ENCODE results near the gene ELMO1.

The ELMO1 gene

GRCh38 chr7:37045681-37046179, 402.9 kb downstream of the ELMO1 start:
- CTCF ChIA-PET, result no interaction called here
- TF ChIP-seq ELF4 (IDR thresholded peaks at IDR 0.05), result no peak
- TF ChIP-seq SUZ12 (IDR thresholded peaks at IDR 0.05), result no peak
- no peak for TF ChIP-seq HDGF (IDR thresholded peaks at IDR 0.05; ENCODE audit: borderline replicate concordance)
- no peak for TF ChIP-seq LEF1 (IDR thresholded peaks at IDR 0.05; ENCODE audit: borderline replicate concordance)
- no peak for TF ChIP-seq CTBP1 (IDR thresholded peaks at IDR 0.05; ENCODE audit: borderline replicate concordance)
- no peak for TF ChIP-seq L3MBTL2 (conservative IDR thresholded peaks at IDR 0.05)
- TF ChIP-seq SP1 (IDR thresholded peaks at IDR 0.05), result no peak
- TF ChIP-seq ZNF384 (IDR thresholded peaks at IDR 0.05), result no peak
- TF ChIP-seq FOXA1 (IDR thresholded peaks at IDR 0.05), result no peak
- no peak for TF ChIP-seq TARDBP (IDR thresholded peaks at IDR 0.05)
- TF ChIP-seq FOXK2 (IDR thresholded peaks at IDR 0.05), result no peak
- no peak for TF ChIP-seq FOXM1 (IDR thresholded peaks at IDR 0.05; ENCODE audit: borderline replicate concordance)
- TF ChIP-seq BHLHE40 (IDR thresholded peaks at IDR 0.05; ENCODE audit: borderline replicate concordance), result no peak
- DNase-seq (ENCODE audit: extremely low spot score), result no peak
- POLR2A ChIA-PET, result no interaction called here

GRCh38 chr7:37041461-37041860, 407.2 kb downstream of the ELMO1 start:
- CTCF ChIA-PET, result no interaction called here
- POLR2A ChIA-PET, result no interaction called here
- no peak for TF ChIP-seq L3MBTL2 (conservative IDR thresholded peaks at IDR 0.05)
- TF ChIP-seq FOXK2 (IDR thresholded peaks at IDR 0.05), result no peak
- TF ChIP-seq LEF1 (IDR thresholded peaks at IDR 0.05; ENCODE audit: borderline replicate concordance), result no peak
- TF ChIP-seq ELF4 (IDR thresholded peaks at IDR 0.05), result no peak
- TF ChIP-seq NFRKB (IDR thresholded peaks at IDR 0.05), result no peak
- TF ChIP-seq ARNT (IDR thresholded peaks at IDR 0.05), result no peak
- TF ChIP-seq BHLHE40 (IDR thresholded peaks at IDR 0.05; ENCODE audit: borderline replicate concordance), result no peak
- no peak for TF ChIP-seq HDGF (IDR thresholded peaks at IDR 0.05; ENCODE audit: borderline replicate concordance)
- TF ChIP-seq ZNF384 (IDR thresholded peaks at IDR 0.05), result no peak
- no peak for TF ChIP-seq SP1 (IDR thresholded peaks at IDR 0.05)
- TF ChIP-seq FOXM1 (IDR thresholded peaks at IDR 0.05; ENCODE audit: borderline replicate concordance), result no peak
- TF ChIP-seq FOXA1 (IDR thresholded peaks at IDR 0.05), result no peak
- no peak for TF ChIP-seq PKNOX1 (IDR thresholded peaks at IDR 0.05)
- TF ChIP-seq SUZ12 (IDR thresholded peaks at IDR 0.05), result no peak
- no peak for TF ChIP-seq TARDBP (IDR thresholded peaks at IDR 0.05)
- no peak for TF ChIP-seq CTBP1 (IDR thresholded peaks at IDR 0.05; ENCODE audit: borderline replicate concordance)
- no peak for DNase-seq (ENCODE audit: extremely low spot score)

GRCh38 chr7:37040330-37040729, 408.3 kb downstream of the ELMO1 start:
- CTCF ChIA-PET, result no interaction called here
- POLR2A ChIA-PET, result no interaction called here
- TF ChIP-seq PKNOX1 (IDR thresholded peaks at IDR 0.05) (no peak), TARDBP (IDR thresholded peaks at IDR 0.05) (no peak), SUZ12 (IDR thresholded peaks at IDR 0.05) (no peak), CTBP1 (IDR thresholded peaks at IDR 0.05; ENCODE audit: borderline replicate concordance) (no peak), ELF4 (IDR thresholded peaks at IDR 0.05) (no peak), ZNF384 (IDR thresholded peaks at IDR 0.05) (no peak), HDGF (IDR thresholded peaks at IDR 0.05; ENCODE audit: borderline replicate concordance) (no peak), L3MBTL2 (conservative IDR thresholded peaks at IDR 0.05) (no peak), SP1 (IDR thresholded peaks at IDR 0.05) (no peak), FOXA1 (IDR thresholded peaks at IDR 0.05) (no peak), BHLHE40 (IDR thresholded peaks at IDR 0.05; ENCODE audit: borderline replicate concordance) (no peak), FOXM1 (IDR thresholded peaks at IDR 0.05; ENCODE audit: borderline replicate concordance) (no peak)
- no peak for DNase-seq (ENCODE audit: extremely low spot score)

GRCh38 chr7:37039131-37039749, 409.4 kb downstream of the ELMO1 start:
- ChIA-PET CTCF (no interaction called here), POLR2A (no interaction called here)
- TF ChIP-seq ARNT (IDR thresholded peaks at IDR 0.05) (no peak), FOXA1 (IDR thresholded peaks at IDR 0.05) (no peak), LEF1 (IDR thresholded peaks at IDR 0.05; ENCODE audit: borderline replicate concordance) (no peak), ELF4 (IDR thresholded peaks at IDR 0.05) (no peak), SP1 (IDR thresholded peaks at IDR 0.05) (no peak)

GRCh38 chr7:37038706-37039105, 410.0 kb downstream of the ELMO1 start:
- no peak for DNase-seq (ENCODE audit: extremely low spot score)
- no peak for TF ChIP-seq CTBP1 (IDR thresholded peaks at IDR 0.05; ENCODE audit: borderline replicate concordance)
- no peak for TF ChIP-seq FOXK2 (IDR thresholded peaks at IDR 0.05)
- no peak for TF ChIP-seq FOXM1 (IDR thresholded peaks at IDR 0.05; ENCODE audit: borderline replicate concordance)
- TF ChIP-seq SP1 (IDR thresholded peaks at IDR 0.05), result no peak
- ChIA-PET CTCF (no interaction called here), POLR2A (no interaction called here)

More at GRCh38 chr7:37039131-37039749, 409.4 kb downstream of the ELMO1 start:
- no peak for DNase-seq (ENCODE audit: extremely low spot score)

GRCh38 chr7:37037286-37037685, 411.4 kb downstream of the ELMO1 start:
- CTCF ChIA-PET, result no interaction called here
- TF ChIP-seq NFRKB (IDR thresholded peaks at IDR 0.05) (no peak), ARNT (IDR thresholded peaks at IDR 0.05) (no peak)
- POLR2A ChIA-PET, result no interaction called here
- DNase-seq (ENCODE audit: extremely low spot score), result no peak

- POLR2A ChIA-PET, result no interaction called here
- TF ChIP-seq FOXM1 (IDR thresholded peaks at IDR 0.05; ENCODE audit: borderline replicate concordance) (no peak), TARDBP (IDR thresholded peaks at IDR 0.05) (no peak), FOXA1 (IDR thresholded peaks at IDR 0.05) (no peak), NFRKB (IDR thresholded peaks at IDR 0.05) (no peak), L3MBTL2 (conservative IDR thresholded peaks at IDR 0.05) (no peak), ZNF384 (IDR thresholded peaks at IDR 0.05) (no peak), ELF4 (IDR thresholded peaks at IDR 0.05) (no peak)
- CTCF ChIA-PET, result interaction anchor here (0.7 kb wide), 1 partner anchor 49 kb away, joined by 4 read pairs; no protein-coding TSS in a partner anchor
These were observed 413.0 kb downstream of the ELMO1 start for GRCh38 chr7:37035631-37036030.

More at GRCh38 chr7:37035631-37036030, 413.0 kb downstream of the ELMO1 start:
- no peak for DNase-seq (ENCODE audit: extremely low spot score)
